GM12875 (cell line): ENCODE data around the gene CCDC170.

Experiments
- H3K4me3 ChIP-seq: one replicate; pipeline ENCODE4 v1.5.1; 2011; ENCODE audit warnings: low read depth, low read length, control low read depth
- TF ChIP-seq, protein P1 (sequence below): IDR thresholded peaks from 2 replicates; pipeline ENCODE4 v1.5.1; 2011; ENCODE audit warnings: low read depth, mild to moderate bottlenecking, control low read depth, inconsistent platforms, low read length, moderate library complexity, borderline replicate concordance; ENCODE audit not compliant: insufficient read depth

CCDC170 gene

DNA sequence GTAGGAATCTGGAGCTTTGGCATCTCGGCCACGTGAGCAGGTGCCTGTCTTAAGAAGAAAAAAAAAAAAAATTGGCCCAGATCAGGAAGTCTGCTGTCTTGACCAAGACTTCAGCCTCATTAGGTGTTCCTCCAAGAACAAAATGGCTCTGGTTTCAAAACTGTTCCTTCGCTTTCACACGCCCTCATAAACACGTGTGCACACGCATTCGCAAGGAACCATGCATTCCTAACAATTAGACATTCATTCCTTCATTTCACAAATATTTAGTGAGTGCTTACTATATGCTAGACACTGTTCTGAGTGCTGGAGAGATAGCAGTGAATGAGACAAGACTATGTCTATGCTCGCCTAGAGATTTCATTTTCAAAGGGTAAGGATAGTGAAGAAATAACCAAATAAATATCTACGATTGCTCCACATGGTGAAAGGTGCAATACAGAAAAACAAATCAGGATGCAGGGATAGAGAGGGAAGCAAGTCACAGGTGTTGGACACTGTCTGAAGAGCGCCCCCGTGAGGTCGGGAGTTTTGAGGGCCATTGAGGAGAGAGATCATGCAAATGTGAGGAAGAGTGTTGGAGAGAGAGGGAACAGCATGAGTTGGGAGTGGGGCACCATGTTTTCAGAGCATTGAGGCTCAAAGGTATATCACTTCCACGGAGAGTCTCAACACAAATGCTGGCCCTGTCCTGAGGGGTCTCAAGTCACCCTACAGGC lies 53.3 kb downstream of the CCDC170 start:
- TF ChIP-seq, protein P1, sequence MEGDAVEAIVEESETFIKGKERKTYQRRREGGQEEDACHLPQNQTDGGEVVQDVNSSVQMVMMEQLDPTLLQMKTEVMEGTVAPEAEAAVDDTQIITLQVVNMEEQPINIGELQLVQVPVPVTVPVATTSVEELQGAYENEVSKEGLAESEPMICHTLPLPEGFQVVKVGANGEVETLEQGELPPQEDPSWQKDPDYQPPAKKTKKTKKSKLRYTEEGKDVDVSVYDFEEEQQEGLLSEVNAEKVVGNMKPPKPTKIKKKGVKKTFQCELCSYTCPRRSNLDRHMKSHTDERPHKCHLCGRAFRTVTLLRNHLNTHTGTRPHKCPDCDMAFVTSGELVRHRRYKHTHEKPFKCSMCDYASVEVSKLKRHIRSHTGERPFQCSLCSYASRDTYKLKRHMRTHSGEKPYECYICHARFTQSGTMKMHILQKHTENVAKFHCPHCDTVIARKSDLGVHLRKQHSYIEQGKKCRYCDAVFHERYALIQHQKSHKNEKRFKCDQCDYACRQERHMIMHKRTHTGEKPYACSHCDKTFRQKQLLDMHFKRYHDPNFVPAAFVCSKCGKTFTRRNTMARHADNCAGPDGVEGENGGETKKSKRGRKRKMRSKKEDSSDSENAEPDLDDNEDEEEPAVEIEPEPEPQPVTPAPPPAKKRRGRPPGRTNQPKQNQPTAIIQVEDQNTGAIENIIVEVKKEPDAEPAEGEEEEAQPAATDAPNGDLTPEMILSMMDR = no peak
- H3K4me3 ChIP-seq = no peak overlapping the region

DNA sequence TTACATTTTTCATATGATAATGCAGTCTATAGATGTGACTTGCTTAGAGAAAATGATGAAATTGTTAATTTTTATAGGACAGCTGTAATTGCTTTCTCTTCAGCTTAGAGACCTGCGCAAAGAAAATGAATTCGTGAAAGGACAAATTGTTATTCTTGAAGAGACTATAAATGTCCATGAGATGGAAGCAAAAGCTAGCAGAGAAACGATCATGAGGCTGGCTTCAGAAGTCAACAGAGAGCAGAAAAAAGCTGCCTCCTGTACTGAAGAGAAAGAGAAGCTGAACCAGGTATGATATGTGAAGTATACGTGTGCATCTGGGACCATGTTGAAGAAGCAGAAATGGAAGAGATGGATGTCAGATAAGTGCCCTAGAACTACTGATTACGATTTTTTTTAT lies 54.4 kb downstream of the CCDC170 start:
- TF ChIP-seq, protein P1 = no peak
- H3K4me3 ChIP-seq = no peak overlapping the region

DNA sequence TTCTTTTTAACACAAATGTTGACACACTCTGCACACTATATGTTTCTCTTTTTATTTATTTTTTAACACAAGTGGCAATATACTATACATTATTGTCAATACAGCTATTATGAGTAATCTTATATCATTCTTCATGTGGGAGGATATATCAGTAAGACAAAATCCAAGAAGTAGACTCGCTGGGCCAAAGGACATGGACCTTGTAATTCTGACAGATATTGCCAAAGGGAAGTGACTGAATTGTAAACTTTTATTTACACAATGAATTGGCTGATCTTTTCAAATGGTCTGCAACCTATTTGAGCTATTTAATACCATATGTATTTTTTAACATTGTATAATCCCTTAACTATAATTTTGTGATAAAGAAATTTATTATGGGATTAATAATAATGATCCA lies 56.0 kb downstream of the CCDC170 start:
- TF ChIP-seq, protein P1 = no peak

DNA sequence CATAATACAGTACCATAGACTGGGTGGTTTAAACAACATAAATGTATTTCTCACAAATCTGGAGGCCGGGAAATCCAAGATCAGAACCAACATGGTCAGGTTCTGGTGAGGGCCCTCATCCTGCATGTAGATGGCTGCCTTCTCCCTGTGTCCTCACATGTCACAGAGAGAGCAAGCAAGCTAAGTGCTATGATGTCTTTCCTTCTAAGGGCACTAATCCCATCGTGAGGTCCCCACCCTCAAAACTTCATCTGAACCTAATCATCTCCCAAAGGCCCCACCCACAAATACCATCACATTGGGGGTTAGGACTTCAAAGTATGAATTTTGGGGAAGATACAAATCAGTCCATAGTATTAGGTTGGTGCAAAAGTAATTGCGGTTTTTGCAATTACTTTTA lies 56.8 kb downstream of the CCDC170 start:
- TF ChIP-seq, protein P1 = no peak
- no peak overlapping the region for H3K4me3 ChIP-seq

More for the DNA sequence above, 56.0 kb downstream of the CCDC170 start:
- no peak overlapping the region for H3K4me3 ChIP-seq

DNA sequence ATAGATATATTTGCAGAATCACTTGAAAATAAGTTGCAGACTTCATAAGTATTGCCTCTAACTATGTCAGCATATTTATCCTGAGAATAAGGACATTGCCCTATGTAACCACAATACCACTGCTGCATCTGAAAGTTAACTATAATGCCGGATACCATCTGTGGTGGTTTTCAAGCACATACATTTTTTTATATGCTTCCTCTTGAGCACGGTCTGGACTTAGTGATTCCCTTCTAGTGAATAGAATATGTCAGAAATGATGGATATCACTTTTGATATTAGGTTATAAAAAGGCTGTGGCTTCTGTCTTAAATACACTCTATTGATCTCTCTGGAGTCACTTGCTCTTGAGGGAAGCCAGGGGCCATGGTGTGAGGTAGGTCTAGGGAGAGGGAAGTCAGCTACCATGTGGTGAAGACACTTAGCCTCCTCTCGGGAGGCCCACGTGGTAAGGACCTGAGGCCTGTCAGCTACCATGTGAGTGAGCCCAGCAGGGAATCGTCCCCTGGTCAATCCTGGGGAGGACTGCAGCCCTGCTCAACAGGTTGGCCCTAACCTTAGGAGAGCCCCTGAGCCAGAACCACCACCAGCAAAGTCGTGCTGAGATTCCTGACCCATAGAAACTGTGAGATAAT lies 57.5 kb downstream of the CCDC170 start:
- H3K4me3 ChIP-seq = no peak overlapping the region
- TF ChIP-seq, protein P1 = no peak

DNA sequence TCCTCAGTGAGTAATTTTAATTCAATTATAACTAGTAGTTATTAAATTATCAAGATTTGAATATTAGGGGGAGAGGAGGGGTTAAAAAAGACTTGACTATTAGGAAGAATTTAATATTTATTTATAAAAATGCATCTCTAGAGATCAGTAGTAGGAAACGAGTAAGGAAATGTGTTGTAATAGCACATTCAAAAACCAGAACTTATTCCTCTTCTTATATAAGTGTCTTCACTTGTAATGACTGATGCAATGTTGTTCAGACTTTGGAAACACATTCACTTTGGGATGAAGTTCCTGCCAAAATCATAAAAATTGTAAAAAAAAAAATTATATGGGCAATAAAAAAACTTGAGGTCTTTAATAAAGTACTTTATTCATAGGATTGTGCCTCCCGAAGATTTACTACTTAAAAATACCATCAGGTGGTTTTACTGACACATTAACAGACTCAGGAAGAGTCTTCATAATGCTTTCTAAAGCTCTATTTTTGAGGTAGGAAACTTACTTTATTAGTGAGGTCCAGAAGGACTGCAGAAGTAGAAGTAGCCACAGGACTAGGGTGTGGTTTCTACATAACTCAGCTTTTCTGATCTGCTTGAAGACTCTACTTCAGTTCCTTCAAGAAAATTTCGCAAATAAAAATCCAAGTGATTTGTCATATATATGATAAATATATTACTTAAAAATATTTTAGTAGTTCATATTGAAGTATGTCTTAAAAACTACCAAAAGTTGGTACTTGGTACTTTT lies 59.8 kb downstream of the CCDC170 start:
- TF ChIP-seq, protein P1 = no peak
- no peak overlapping the region for H3K4me3 ChIP-seq

DNA sequence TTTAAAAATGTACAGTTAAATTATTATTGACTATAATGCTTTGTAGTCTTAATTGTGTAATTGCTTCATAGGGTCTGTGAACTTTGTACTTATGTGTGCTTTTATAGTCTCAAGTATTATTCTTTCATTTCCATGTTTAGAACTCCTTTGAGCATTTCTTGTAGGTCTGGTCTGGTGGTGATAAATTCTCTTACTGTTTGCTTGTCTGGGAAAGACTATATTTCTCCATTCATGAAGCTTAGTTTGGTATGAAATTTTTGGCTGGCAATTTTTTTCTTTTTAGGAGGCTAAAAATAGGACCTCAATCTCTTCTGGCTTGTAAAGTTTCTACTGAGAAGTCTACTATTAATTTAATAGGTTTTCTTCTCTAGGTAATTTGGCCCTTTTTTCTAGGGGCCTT lies 67.4 kb downstream of the CCDC170 start:
- H3K4me3 ChIP-seq = no peak overlapping the region
- TF ChIP-seq, protein P1 = no peak
